ENCODE data around the gene CUL4A. TPM values are rescaled to one million over a fixed set of nuclear protein-coding genes. Genes with fewer than 3 reads are reported as not detected.
"Not testable (repeated sequence)": the region's sequence is repeated elsewhere in the genome, so short reads cannot be mapped to it uniquely, and the experiment has no call there.

The CUL4A gene
- total and polyA plus RNA-seq, 2 experiments from 2014 or later: 67.5 to 195 TPM

- H2AFZ ChIP-seq; H3K4me3 ChIP-seq; H3K9me3 Mint-ChIP-seq; H3K79me2 ChIP-seq (replicated peaks; ENCODE audit: insufficient read depth); H3K4me1 ChIP-seq (ENCODE audit: insufficient read depth); H3K27me3 ChIP-seq (ENCODE audit: insufficient read depth); H3K27ac ChIP-seq (ENCODE audit: low read depth); H3K9me2 ChIP-seq (ENCODE audit: insufficient read depth); H3K27ac Mint-ChIP-seq; ATAC-seq; H3K4me1 Mint-ChIP-seq; H4K20me1 ChIP-seq (replicated peaks; ENCODE audit: insufficient read depth); H3K4me2 ChIP-seq; H3K4me3 Mint-ChIP-seq; DNase-seq (ENCODE audit: low spot score); H3F3A ChIP-seq (replicated peaks; ENCODE audit: low read depth); H3K27me3 Mint-ChIP-seq (ENCODE audit: insufficient read depth, low read depth, poor library complexity): not testable (repeated sequence)
- peaks cover 56% of the 10 kb centered on the region; the same call in 1 of the 2 replicates for H3K36me3 ChIP-seq (ENCODE audit: insufficient read depth)
- H3K36me3 Mint-ChIP-seq (ENCODE audit: low read depth): peaks cover 70% of the 10 kb centered on the region
Measured at GRCh38 chr13:113257908-113258307, 48.5 kb downstream of the CUL4A start.

- peaks cover 50% of the 10 kb centered on the region; the same call in 1 of the 2 replicates for H3K36me3 ChIP-seq (ENCODE audit: insufficient read depth)
- no peaks in the 10 kb centered on the region for H3K27me3 ChIP-seq (ENCODE audit: insufficient read depth)
- no peak overlapping the region for H3K4me3 Mint-ChIP-seq
- no peaks in the 10 kb centered on the region for H3K4me1 ChIP-seq (ENCODE audit: insufficient read depth)
- H3K9me3 Mint-ChIP-seq: no peaks in the 10 kb centered on the region
- DNase-seq (ENCODE audit: low spot score) (no peak), ATAC-seq (no peak)
- H3K4me2 ChIP-seq: no peak overlapping the region
- H4K20me1 ChIP-seq (replicated peaks; ENCODE audit: insufficient read depth): peaks cover 4% of the 10 kb centered on the region; the same call in 1 of the 2 replicates
- H3K27me3 Mint-ChIP-seq (ENCODE audit: insufficient read depth, low read depth, poor library complexity): no peaks in the 10 kb centered on the region
- peaks cover 71% of the 10 kb centered on the region for H3K36me3 Mint-ChIP-seq (ENCODE audit: low read depth)
- no peaks in the 10 kb centered on the region for H3F3A ChIP-seq (replicated peaks; ENCODE audit: low read depth)
- H2AFZ ChIP-seq: no peak overlapping the region
- no peaks in the 10 kb centered on the region; the same call in 1 of the 2 replicates for H3K79me2 ChIP-seq (replicated peaks; ENCODE audit: insufficient read depth)
- no peak overlapping the region for H3K27ac ChIP-seq (ENCODE audit: low read depth)
- no peak overlapping the region for H3K27ac Mint-ChIP-seq
- no peak overlapping the region for H3K4me3 ChIP-seq
- no peaks in the 10 kb centered on the region for H3K9me2 ChIP-seq (ENCODE audit: insufficient read depth)
- H3K4me1 Mint-ChIP-seq: no peaks in the 10 kb centered on the region
- TF ChIP-seq EZH2phosphoT487 (IDR thresholded peaks at IDR 0.05; ENCODE audit: unreplicated experiment) (no peak), CTCF (conservative IDR thresholded peaks at IDR 0.05; ENCODE audit: low read depth in 2 of 2) (no peak), EZH2 (IDR thresholded peaks at IDR 0.05; ENCODE audit: low read depth, unreplicated experiment) (no peak), CREB1 (CRISPR knock-in tag; IDR thresholded peaks at IDR 0.05; ENCODE audit: low read depth) (no peak), POLR2AphosphoS5 (IDR thresholded peaks at IDR 0.05; ENCODE audit: low read depth) (no peak), NANOG (IDR thresholded peaks at IDR 0.05; ENCODE audit: borderline replicate concordance) (no peak), JUNB (IDR thresholded peaks at IDR 0.05; ENCODE audit: unreplicated experiment) (no peak), ETS1 (IDR thresholded peaks at IDR 0.05) (no peak), ZNF331 (CRISPR knock-in tag; IDR thresholded peaks at IDR 0.05; ENCODE audit: low read depth) (no peak), ZNF462 (CRISPR knock-in tag; IDR thresholded peaks at IDR 0.05) (no peak)
Measured at GRCh38 chr13:113258321-113259054, 49.1 kb downstream of the CUL4A start.
